Prostate gland (tissue), 2 donors: ENCODE measurements around the gene PDGFD.

Experiments
- POLR2A ChIP-seq: fragments of 450-650 bp; IDR thresholded peaks from one replicate; pipeline ENCODE4 v1.6.1; 2016; ENCODE audit warnings: antibody characterized with exemption, mild to moderate bottlenecking
- TF ChIP-seq, protein P1 (sequence below), 4 experiments: fragments of 200-600 bp in 2 of 4; fragments of 450-650 bp in 2 of 4; sonication (generic) in 2 of 4; IDR thresholded peaks; 1 replicate in 3 of 4; 2 replicates in 1 of 4; pipeline ENCODE4 v1.5.1; 2016 to 2019; ENCODE audit warnings: antibody characterized with exemption in 4 of 4, mild to moderate bottlenecking in 2 of 4, moderate library complexity in 2 of 4

DNA sequence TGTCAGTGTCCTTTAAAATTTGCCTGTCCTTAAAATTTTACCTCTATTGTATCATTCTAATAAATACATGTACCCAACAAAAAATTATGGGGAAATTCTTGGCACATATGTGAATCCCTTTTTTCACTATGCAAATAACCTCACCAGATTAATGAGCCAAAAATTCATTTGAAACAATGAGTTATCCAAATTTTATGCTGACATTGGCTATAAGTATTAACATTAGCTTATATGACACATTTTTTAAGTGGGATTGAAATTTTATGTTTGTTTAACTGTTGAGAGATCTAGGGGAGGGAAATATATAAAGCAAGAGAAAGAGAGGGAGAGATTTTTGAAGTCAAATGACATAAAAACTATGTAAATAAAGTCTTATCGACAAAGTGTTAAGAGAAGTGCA is 11.8 kb upstream of the PDGFD start:
- TF ChIP-seq, protein P1, sequence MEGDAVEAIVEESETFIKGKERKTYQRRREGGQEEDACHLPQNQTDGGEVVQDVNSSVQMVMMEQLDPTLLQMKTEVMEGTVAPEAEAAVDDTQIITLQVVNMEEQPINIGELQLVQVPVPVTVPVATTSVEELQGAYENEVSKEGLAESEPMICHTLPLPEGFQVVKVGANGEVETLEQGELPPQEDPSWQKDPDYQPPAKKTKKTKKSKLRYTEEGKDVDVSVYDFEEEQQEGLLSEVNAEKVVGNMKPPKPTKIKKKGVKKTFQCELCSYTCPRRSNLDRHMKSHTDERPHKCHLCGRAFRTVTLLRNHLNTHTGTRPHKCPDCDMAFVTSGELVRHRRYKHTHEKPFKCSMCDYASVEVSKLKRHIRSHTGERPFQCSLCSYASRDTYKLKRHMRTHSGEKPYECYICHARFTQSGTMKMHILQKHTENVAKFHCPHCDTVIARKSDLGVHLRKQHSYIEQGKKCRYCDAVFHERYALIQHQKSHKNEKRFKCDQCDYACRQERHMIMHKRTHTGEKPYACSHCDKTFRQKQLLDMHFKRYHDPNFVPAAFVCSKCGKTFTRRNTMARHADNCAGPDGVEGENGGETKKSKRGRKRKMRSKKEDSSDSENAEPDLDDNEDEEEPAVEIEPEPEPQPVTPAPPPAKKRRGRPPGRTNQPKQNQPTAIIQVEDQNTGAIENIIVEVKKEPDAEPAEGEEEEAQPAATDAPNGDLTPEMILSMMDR (IDR thresholded peaks at IDR 0.05): no peak
- TF ChIP-seq POLR2A: no peak
